ENCODE results near the gene NIN. TPM values are rescaled to one million over a fixed set of nuclear protein-coding genes. Genes with fewer than 3 reads are reported as not detected.

NIN gene
- total RNA-seq, 1 experiment from 2014 or later: 11.0 TPM

DNA sequence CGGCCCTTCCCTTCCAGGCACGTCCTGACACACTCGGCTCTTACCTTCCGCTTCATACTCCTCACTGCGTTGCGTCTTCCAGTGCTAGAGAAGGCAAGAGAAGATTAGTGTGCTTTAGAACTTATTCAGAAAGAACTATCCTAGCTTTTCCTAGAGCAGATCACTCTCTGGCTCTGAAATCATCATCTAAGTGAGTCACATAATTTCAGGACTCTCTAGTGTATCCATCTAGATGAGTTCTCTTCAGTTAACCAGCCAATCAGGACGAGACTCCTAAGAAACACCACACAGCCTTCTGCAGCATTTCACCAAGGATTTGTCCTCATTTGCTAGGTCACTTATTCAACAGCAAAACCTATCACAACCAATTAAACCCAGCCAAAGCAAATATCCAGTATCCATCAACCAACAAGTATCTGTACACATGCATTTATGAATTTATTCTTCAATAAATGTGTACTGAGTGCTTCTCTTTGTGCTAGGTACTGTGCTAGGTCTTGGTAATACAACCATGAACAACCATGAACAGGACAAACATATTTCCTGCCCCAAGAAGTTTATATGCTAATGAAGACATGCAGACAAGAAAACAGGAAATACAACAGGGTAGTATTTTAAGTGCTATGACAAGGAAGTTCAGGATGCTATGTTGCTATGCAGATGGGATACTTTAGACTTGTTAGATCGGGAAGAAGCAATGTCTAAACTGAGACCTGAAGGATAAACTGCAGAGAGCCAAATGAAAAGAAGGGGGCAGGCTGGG is 52.1 kb downstream of the NIN start:
- in situ Hi-C loops (cut with HindIII; ENCODE audit: low pct_unique_long_range_greater_than_20kb, low sequenced_read_pairs): no loop called here
- no peak for DNase-seq (ENCODE audit: low read depth)

DNA sequence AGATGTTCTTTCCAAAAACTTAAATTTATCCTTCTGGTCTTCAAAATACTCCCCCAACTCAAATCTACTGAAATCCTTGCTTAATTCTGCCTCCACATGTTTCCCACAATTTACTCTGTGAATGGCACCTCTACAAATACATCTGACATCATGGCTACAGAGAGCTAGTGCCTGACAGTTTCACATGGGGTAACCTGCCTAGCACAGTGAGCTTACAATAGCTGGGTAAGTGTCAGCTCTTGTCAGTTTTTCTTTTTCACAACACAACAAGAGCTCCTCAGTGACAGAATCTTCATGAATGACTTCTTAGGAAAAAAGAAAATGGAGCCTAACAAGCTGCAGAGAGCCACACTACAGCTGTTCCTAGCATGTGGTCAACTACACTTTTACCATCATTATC is 54.4 kb downstream of the NIN start:
- DNase-seq (ENCODE audit: low read depth): no peak
- in situ Hi-C loops (cut with HindIII; ENCODE audit: low pct_unique_long_range_greater_than_20kb, low sequenced_read_pairs): no loop called here

DNA sequence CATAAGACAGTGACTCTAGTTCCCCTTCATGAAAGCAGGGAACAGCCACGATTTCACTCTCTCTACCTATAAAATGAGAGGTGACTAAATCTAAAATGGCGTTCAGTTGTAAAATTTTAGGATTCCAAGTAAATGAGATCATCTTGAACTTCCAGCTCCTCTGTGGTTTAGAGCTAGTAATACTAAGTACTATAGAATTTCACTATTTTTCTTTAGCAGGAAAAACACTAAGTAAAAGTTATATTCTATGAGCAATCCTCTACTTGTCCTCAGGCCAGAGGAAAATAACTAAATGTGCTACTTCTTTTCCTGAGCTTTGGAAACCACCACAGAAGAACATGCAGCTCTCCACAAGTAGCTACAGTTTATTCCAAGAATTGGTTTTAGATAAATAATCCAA is 55.6 kb downstream of the NIN start:
- in situ Hi-C loops (cut with HindIII; ENCODE audit: low pct_unique_long_range_greater_than_20kb, low sequenced_read_pairs): no loop called here
- peak; percentile 65 for DNase-seq (ENCODE audit: low read depth)

DNA sequence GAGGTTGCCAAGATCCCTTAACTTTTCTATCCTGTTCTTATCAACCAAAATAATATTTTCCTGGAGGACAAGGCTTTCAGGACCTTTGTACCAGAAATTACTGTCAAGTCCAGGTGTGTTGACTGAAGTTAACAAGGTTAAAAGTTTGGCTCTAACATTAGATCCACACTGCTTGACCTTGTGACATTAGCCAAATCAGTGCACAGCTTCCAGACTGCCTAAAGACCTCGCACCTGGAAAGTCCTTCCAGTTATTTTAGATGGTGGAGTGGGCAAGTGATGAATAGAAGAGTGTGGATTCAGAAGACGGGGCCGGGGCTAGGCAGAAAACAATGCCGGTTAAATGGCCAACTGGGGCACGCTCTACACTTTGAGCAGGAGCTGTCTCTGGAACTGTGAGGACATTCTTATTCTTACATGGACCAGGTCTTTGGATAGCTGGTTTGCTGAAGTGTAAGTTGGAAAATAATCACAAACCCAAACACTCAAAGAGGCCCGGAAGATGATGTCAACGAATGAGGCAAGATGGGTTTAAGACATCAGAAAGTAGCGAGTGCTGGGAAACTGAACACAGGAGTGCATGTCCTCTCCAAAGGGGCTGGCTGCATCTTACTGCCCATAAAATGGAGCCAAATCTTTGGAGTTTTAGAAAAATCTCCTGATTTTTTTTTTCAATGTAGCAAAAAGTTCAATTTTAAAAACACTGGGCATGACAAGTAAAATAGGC is 56.3 kb downstream of the NIN start:
- in situ Hi-C loops (cut with HindIII; ENCODE audit: low pct_unique_long_range_greater_than_20kb, low sequenced_read_pairs): no loop called here
- DNase-seq (ENCODE audit: low read depth): no peak

DNA sequence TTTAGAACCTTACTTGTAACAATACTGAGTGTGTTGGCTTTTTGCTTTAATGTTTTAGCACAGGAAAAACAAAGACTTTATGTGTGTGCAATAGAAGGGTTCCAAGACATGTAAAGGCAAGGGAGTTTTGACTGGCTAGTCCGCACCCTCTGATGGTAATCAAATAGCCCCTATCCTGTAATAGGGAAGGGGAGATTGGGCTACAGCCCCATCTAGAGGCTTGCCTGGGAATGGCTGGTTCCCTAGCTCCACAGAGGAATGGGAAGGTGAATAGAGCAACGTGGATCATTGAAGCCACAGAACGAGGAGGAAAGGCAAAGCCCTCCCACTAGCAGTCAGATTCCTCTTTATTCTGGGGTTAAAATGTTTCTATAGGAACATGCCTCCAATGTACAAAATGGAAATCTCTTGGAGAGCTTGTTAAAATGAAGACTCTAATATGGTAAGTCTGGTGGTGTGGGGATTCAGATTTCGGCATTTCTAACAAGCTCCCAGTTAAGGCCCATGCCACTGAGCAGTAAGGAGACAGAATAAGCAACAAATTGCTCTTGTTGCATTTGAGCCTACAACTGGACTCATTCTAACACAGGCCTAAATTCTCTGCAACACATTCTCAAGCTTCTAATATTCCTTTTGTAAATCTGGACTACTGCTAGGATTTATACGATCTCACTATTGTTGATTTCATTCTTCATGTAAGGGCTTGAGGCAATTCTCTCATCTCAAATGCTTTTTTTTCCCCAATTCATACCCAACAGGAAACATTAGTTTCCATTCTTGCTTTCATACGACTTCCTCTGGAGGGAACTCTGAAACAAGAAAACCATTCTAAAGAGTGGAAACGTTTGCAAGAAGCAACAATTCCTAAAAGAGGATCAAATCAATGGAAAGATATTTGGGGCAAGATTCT is 57.1 kb downstream of the NIN start:
- peak; percentile 28 for DNase-seq (ENCODE audit: low read depth)
- in situ Hi-C loops (cut with HindIII; ENCODE audit: low pct_unique_long_range_greater_than_20kb, low sequenced_read_pairs): no loop called here

DNA sequence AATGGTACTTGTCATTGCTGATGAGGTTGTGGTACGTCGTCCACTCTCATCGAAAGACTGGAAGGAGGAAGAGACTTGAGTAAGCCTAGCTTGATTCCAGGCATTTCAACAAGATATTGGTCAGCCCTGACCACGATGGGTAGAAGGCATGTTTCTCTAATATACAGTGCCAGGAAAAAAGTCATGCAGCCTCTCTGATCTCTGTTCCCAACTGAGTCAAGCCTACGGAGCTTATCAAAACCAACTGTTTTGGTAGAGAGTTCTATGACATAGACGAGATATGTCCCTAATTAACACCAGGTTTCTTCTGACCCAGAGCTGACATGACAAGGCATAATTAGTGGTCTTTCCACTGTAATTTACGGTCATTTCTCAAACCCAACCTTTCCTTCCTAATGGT is 58.5 kb downstream of the NIN start:
- no peak for DNase-seq (ENCODE audit: low read depth)
- in situ Hi-C loops (cut with HindIII; ENCODE audit: low pct_unique_long_range_greater_than_20kb, low sequenced_read_pairs): no loop called here

DNA sequence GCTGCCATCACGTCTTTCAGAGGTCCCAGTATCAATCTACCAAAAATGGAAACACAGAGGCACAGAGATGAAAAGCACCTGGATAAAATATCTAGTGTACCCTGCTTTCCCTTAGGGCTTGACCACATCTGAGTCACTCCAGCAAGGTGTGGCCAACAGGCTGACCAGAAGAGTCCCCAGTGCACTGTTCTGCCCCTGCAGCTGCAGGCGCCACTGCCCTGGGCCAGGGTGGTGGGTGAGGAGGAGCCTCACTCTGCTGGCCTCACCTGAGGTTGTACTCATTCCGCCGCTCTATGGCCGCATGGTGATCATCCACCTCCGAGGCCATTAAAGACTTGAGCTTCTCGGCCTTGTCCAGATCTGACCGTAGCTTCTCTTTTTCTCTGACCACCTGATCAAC is 60.4 kb downstream of the NIN start:
- no peak for DNase-seq (ENCODE audit: low read depth)
- in situ Hi-C loops (cut with HindIII; ENCODE audit: low pct_unique_long_range_greater_than_20kb, low sequenced_read_pairs): no loop called here

DNA sequence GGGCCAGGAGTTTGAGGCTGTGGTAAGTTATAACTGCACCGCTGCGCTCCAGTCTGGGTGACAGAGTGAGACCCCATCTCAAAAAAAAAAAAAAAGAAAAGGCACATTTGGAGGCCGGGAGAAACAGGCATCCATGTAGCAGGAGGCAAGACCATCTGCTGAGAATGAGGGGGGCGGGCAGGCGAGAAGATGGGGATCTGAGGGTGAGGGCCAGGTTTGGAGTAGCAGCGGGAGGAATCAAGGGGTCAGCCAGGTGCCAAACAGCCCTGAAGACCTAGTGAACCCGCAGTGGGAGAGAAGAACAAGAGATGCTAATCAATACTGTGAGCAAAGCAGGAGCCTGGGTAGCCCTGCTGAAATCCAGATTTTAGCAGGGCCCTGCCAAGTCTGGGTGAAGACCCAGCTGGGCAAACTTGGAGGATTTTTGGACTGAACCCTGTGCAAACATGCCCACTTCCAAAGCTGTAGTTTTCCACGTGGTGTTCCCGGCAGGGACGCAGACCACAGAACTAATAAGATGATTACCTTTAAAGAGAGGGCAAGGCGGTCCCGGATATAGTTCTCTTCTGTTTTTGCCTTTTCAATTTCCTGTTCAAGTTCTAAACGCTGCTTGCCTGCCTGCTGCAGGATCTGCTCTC is 61.0 kb downstream of the NIN start:
- in situ Hi-C loops (cut with HindIII; ENCODE audit: low pct_unique_long_range_greater_than_20kb, low sequenced_read_pairs): no loop called here
- DNase-seq (ENCODE audit: low read depth): no peak

DNA sequence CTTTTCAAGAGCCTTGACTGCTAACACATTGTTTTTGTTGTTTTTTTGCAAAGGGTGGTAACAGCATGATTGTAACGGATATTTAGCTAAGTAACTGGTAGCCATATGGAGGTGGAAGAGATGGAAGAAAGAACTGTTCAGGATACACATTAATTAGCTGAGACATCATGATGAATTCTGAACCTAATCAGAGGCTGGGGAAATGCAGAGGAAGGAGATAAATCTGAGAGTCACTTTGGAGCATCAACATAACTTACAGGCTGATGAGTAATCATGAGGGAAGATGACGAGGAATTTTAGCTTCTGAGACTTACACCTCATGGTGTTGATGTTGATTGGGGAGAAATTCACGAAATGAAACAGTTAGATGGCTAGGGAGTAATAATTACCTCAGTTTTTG is 62.3 kb downstream of the NIN start:
- DNase-seq (ENCODE audit: low read depth): no peak

DNA sequence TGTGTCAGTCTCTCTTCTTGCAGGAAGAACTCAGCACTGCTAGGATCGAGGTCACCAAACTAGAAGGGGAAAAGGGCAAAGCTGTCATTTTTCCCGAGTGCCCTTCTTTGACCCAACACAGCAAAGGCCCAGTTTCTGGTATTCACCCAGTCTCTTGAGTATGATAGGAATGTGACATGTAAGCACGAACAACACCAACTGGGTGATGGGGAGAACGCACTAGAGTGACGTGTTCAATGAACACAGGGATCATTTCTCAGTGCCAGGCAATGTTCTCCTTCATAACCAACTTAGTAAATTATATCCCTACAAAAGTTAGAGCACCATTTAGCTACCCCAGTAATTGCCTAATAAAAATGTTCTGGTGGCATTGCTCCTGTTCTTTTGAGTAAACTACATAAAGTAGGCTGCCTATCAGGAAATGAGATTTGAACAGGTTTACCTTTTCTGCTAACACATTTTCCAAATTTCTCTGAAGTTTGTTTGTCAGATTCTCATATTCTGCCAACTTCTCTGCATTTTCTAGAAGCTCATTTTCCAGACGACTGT is 64.5 kb downstream of the NIN start:
- in situ Hi-C loops (cut with HindIII; ENCODE audit: low pct_unique_long_range_greater_than_20kb, low sequenced_read_pairs): no loop called here
- DNase-seq (ENCODE audit: low read depth): no peak

More for the DNA sequence above, 62.3 kb downstream of the NIN start:
- in situ Hi-C loops (cut with HindIII; ENCODE audit: low pct_unique_long_range_greater_than_20kb, low sequenced_read_pairs): no loop called here

DNA sequence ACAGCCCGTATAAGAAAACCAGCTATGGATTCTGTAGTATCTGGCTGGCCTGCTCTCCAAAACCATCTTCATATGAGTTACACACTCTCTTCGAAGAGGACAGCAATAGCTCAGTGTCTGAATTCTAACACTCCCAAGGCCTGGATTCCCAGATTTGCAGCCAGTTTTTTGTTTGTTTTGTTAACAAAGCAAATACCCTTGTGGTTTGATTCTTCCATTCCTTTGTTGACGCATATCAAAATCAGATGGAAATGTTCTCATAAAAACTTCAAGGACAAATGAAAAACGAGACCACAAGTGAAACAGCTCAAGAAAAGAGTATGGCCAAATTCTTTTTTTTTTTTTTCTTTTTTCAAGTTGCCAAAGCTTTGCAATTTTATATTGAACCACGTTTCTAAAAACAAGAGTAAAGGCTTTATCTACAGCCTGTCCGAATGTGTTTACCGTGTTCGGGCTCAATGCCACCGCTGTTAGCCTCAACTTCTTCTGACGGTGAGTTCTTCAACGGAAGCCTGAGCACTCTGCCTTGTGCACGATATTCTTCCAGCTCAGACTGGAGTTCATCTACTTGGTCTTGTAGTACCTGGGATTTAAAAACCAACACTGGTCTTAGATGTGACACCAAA is 67.5 kb downstream of the NIN start:
- in situ Hi-C loops (cut with HindIII; ENCODE audit: low pct_unique_long_range_greater_than_20kb, low sequenced_read_pairs): no loop called here
- DNase-seq (ENCODE audit: low read depth): peak; percentile 5

DNA sequence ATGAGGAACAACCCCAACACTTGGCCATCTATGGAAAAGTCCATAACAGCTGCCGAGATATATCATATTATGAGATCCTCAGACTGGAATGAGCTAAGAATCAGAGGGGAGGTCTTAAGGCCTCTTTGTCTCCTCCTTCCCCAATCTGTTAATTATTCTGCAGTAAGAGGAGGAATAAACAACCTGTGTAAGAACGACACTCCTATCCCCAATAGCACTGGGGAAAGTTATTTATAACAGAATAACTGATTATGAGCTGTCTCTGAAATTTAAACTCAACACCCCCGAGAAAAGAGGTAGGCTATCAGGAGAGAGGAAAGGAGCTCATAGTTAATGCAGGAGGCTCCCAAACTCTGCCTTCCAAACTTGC is 68.0 kb downstream of the NIN start:
- in situ Hi-C loops (cut with HindIII; ENCODE audit: low pct_unique_long_range_greater_than_20kb, low sequenced_read_pairs): no loop called here
- no peak for DNase-seq (ENCODE audit: low read depth)

DNA sequence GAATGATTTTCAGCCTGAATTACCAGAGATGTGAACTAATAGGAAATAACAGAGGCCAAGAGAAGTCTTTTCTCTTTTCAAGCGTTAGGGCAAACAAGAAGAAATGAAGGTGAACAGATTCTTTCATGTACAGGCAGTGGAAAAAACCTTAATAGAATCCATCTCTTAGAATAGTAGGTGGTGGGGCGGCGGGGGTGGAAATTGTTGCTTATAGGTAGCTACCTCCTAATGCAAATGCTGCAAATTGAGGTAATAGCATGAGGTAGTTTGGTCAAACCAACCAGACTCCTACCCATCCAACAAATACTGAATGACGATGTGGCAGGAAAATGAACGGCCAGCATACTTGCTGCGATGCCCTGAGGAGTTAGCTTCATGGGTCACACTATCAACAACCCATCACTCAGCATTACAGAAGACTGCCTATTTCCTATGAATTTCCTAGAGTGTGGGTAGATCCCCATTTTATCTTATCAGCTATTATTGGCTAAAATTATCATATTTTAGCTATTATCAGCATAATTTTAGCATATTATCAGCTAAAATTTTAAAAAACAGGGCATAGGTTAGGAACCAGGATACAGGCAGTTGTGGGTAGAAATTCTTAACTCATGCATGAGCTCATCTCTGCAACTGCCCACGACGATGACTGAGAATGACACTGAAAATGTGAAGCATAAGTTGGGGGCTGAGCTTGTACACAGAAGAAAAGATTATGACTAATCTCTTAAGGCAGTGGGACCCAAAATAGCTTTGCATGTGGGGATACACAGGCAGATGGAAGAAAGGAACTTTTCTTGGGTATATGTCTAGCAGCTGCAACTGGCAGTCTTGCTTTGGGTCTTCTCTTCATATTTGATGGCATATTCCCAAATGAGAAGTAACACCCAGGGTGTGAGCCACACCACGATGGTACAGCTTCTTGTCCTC is 68.7 kb downstream of the NIN start:
- in situ Hi-C loops (cut with HindIII; ENCODE audit: low pct_unique_long_range_greater_than_20kb, low sequenced_read_pairs): no loop called here
- DNase-seq (ENCODE audit: low read depth): no peak

DNA sequence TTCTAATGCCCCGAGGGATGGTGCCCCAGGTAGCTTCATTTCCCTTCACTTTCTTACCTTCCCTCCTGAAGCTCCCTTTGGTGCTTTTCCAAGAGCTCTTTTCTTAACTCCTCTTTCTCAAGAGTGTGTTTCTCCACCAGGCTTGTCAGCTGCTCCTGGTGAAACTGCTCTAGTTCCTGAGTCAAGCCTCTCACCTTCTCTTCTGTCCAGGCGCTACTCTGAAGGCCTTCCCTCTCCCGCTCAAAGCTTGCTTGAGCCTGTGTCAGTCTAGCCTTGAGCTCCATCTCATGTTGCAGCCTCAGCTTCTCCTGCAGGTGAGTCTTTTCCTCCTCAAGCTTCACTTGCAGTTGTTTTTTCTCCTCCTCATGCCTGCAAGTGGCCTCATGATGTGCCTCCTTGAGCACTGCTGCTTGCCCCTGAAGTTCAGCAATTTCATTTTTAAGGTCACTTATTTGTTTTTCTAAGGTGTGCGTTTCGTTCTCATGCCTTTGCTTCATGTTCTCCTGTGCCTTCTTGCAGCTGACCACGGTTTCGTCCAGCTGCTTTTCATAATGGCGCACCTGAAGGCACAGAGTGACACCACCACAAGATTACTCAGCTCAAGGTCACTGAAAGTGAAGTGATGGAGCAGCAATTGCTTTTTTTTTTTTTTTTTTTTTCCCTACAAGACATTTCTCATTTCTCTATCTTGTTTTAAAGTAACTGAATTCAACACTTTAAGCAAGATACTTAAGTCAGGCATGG is 71.0 kb downstream of the NIN start:
- in situ Hi-C loops (cut with HindIII; ENCODE audit: low pct_unique_long_range_greater_than_20kb, low sequenced_read_pairs): no loop called here
- no peak for DNase-seq (ENCODE audit: low read depth)

DNA sequence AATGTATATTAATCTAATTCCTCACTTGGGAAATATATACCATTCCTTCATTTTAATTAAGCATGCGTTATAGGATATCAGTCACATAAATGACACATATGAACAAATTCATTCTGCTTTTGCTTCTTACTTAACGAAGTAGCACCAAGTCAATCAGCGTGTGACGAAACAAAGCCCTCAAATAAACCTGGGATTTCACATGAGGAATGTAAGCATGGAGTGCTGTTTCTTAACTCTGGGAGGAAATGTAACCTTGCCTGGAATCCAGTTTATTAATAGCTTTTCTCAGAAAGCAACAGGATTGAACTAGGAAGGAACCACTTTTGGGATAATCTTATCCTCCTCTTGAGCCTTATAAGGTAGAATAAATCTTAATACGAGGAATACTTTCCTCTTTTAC is 72.0 kb downstream of the NIN start:
- DNase-seq (ENCODE audit: low read depth): no peak
- in situ Hi-C loops (cut with HindIII; ENCODE audit: low pct_unique_long_range_greater_than_20kb, low sequenced_read_pairs): no loop called here

DNA sequence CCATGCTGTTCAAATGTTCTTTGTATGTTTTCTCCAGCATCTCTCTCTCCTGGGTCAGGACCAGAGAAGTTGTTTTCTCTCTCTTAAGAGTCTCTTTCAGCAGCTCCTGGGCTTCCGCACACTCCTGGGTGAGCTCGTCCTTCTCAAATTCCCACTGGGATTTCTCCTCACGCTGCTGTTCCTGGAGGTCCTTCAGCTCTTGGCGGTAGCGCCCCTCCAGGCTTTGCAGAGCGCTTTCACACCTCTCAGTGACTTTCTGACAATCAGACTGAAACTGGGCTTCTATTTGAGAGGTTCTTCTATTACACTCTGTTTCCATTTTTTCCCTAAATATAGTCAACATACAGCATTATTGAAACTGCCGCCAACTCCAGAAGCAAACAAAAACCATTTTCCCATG is 72.7 kb downstream of the NIN start:
- in situ Hi-C loops (cut with HindIII; ENCODE audit: low pct_unique_long_range_greater_than_20kb, low sequenced_read_pairs): no loop called here
- no peak for DNase-seq (ENCODE audit: low read depth)

Data from Caki2 (cell line).